Activated CD4-positive, CD25-positive, alpha-beta regulatory T cell treated with anti-CD3 and anti-CD28 coated beads, Interleukin-2, amount 50 U/mL, for 72 hours (primary cell): Measurements from ENCODE around the gene ERCC3.
"Not testable (repeated sequence)": the region's sequence is repeated elsewhere in the genome, so short reads cannot be mapped to it uniquely, and the experiment has no call there.

ENCODE experiments used
- DNase-seq: peaks from one replicate; pipeline ENCODE4 v3.0.0; 2021

Gene ERCC3

DNA sequence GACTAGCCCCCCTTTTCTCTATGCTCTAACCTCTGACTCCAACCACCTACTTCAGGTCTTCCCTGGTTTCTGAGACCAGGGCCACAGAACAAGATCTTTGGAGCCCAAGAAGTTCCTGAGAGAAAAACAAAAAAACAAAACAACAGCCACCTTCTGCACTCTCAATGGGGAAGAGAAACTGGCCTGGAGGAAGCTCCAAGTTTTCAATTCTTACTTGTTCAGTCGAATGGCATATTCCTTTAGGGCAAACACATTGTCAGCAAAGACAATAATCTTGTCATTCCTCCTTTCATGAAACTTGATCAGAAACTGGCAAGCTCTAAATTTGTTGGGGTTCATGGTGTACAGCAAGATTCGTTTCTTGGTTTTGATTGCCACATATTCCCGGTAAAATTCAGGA lies 15.0 kb downstream of the ERCC3 start:
- DNase-seq, result no peak

DNA sequence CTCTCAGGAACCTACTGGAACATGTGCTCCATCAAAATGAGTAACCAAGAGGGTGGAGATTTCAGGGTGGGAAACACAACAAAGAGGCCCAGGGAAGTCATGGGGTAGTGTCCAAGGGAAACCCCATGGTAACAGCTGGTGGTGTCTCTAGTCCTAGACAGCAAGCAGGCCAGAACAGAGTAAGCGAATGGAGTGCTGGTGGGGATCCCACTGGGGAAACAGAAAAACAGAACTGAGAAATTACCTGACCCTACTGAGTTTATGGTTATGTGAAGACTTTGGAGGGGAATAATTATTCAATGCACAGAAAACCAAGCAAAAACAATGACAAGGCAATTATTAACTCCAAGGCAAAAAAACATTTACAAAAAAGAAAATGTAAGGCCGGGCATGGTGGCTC lies 16.9 kb downstream of the ERCC3 start:
- DNase-seq, result no peak

DNA sequence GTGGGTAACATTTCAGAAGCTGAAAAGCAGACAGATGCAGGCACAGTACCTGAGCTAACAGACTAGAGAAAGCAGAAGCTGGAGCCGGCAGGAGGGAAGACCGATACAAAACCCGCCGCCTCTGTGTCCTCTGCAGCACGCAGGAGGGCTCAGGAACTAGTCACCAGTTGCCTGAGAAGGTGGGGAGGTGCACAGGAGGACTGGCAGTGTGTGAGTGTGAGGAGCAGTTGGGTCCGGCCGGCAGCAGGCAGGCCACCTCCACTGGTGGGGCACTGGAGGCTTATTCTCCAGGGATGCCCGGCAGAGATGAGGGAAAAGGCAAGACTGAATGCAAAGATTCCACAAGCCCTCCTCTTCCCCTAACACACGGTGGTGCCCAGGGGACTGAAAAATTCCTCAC lies 18.2 kb downstream of the ERCC3 start:
- DNase-seq, result no peak

DNA sequence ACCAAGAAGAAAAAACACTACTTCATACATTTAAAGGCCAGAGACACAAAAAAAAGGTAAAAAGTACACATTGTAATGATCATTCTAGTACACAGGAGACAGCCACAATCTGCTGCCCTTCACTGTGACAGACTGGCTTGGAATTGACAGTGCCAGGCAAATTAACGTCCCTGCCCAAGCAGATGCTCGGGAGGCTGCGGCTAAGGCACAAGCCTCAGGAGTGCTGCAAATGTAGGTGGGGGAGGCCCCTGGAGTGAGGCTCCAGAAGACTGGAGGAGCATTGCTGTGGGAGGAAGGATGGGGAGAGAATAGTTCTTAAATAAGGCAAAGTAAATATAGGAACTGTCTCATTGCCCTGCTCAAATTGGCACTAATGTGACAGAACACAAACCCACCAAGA lies 18.6 kb downstream of the ERCC3 start:
- DNase-seq, result no peak

DNA sequence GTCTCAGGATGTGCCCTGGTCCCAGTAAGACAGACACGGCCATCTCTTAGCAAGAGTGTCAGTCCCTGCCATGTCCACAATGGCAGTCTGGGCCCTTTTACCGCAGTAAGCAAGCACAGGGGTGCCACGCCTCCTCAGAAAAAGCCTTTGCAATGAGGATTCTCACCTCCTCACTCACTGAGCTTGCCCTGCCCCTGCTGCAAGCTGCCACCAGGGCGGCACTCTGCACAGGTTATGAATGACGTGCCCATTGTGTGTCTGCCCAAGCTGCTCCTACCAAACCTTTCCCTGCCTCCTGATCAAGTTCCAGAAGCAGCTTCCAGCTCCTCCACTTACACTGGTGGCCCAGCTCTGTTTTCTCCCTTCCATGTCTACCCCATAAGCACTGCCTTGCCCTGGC lies 23.3 kb downstream of the ERCC3 start:
- DNase-seq, result no peak

DNA sequence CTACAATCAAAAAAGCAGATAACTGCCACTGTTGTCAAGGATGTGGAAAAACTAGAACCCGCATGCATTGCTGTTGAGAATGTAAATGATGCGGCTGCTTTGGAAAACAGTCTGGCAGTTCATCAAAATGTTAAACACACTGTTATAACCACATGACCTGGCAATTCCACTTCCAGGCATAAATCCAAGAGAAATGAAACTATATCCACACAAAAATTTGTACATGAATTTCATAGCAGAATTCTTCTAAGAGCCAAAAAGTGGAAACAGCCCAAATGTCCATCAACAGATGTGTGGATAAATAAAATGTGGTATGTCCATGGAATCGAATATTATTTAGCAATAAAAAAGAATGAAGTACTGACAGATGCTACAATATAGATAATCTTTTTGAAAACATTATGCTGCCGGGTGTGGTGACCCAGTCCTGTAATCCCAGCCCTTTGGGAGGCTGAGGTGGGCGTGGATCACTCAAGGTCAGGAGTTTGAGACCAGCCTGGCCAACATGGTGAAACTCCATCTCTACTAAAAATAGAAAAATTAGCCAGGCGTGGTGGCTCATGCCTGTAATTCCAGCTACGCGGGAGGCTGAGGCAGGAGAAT lies 32.0 kb downstream of the ERCC3 start:
- DNase-seq, result no peak

- DNase-seq, result no peak
Observed at GRCh38 chr2:127259355-127259754, 34.6 kb downstream of the ERCC3 start.

DNA sequence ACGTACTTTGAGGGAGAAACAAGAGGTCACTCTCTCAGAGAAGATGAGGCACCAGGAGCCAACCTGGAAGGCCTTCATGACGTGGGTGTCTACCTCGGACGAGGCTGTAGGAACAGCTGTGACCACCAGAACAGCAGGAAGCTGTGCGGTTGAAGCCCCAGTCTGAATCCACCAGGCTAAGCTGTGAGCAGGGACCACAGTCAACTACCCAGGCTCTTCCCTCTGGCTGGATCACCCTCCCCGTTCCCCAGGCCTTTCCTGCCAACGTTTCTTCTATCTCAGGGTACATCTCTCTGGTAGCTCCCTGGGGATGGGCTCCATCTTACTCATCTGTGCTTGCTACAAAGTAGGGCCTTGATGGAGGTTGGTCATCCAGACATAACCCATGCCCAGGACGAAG lies 37.1 kb downstream of the ERCC3 start:
- DNase-seq, result no peak

DNA sequence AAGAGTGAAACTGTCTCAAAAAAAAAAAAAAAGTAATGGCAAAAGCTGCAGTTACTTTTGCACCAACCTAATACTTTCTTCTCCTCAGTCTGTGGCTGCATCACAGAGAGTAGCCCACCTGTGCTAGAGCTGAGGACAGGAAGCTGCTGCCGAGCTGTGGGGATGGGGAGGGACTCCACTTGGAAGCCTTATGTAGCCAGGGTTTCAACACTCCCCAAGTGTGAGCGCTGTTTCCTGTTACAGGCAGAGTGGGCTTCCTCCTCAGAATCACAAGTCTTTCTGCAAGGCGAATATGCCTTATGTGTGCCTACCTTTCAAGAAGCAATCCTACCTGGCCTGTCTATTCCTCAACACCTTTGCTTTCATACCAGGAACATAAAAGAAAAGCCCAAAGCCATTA lies 37.6 kb downstream of the ERCC3 start:
- DNase-seq, result no peak

DNA sequence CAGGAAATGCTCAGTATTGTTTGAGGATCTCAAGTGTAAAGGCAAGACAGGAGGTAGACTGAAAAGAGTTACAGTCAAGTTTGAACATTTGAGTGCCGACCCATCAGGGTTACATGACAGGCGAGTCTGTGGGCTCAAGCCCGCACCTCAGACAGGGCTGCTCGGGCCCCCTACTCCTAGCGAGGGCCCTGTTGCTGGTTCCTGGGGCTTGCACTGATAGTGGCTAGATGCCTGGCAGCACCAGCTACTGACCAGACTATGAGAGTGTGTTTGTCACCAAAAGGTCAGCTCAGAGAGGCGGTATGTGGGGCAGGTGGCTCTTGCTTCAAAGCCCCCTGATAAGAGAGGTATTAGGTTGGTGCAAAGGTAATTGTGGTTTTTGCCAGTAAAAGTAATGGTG lies 38.2 kb downstream of the ERCC3 start:
- DNase-seq, result no peak

GRCh38 chr2:127255146-127255545 lies 38.8 kb downstream of the ERCC3 start:
- DNase-seq, result no peak

- DNase-seq, result no peak
Observed at GRCh38 chr2:127254386-127254981, 39.5 kb downstream of the ERCC3 start.

- DNase-seq, result not testable (repeated sequence)
Observed at GRCh38 chr2:127241184-127241583, 52.8 kb downstream of the ERCC3 start.

DNA sequence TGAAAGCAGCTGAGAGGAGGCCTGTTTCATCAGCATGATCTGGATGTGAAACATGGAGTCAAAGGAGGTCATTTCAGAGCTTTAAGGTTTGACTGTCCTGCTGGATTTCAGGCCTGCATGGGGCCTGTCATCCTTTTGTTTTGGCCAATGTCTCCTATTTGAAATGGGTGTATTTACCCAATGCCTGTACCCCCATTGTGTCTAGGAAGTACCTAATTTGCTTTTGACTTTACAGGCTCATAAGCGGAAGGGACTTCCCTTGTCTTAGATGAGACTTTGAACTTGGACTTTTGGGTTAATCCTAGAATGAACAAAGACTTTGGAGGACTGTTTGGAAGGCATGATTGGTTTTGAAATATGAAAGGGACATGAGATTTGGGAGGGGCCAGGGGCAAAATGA lies 54.5 kb downstream of the ERCC3 start:
- no peak for DNase-seq

GRCh38 chr2:127237768-127238167 lies 56.2 kb downstream of the ERCC3 start:
- not testable (repeated sequence) for DNase-seq

GRCh38 chr2:127235082-127235702 lies 58.8 kb downstream of the ERCC3 start:
- DNase-seq, result no peak

GRCh38 chr2:127233710-127234109 lies 60.2 kb downstream of the ERCC3 start:
- DNase-seq, result no peak

DNA sequence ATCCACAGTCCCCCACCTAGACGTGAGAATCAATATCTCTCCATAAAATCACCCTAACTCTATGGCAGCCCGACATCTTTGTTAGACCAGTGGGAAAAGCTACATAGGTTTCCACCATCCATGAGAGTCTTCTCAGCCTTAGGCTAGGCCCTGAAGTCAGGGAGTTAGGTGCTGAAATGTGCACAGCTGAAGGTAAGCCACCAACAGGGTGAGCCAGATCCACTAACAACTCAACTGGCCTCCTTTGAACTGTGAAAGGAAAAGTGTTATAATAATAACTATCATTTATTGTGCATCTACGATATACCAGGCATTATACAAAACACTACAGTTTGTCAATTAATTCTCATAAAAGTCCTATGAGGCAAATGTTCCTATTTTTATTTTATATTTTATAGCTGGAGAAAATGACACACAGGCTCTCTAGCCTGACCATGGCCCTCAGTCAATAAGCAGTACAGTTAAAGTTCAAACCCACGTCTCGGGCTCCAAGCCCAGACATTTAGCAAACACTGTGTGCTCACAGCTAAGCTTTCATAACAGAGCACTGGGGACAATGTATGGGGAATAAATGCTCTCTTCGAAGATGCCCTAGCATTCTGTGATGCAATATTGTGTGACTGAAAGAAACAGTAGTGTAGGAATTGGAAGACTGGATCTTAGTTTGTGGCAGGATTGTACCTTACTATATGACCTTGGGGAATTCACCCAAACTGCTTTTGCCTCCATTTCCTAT lies 62.6 kb downstream of the ERCC3 start:
- no peak for DNase-seq

- no peak for DNase-seq
Observed at GRCh38 chr2:127229555-127229954, 64.4 kb downstream of the ERCC3 start.

DNA sequence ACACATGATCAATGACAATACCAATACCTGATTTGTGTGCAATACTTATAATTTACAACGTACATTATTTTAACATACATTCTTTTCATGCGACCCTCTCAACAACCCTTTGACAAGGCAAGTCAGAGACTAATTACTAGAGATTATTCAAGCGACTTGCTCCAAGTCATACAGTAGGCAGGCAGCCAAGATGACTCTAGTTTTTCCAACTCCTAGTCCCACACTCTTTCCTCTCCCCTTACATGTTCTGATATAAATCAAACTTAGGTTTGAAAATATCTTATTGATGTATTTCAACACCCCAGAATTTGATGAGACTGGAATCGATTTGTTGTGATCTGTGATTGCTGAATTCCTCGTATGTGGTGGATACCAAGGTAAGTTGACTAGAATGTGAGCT lies 65.8 kb downstream of the ERCC3 start:
- DNase-seq, result no peak

- DNase-seq, result not testable (repeated sequence)
Observed at GRCh38 chr2:127227264-127227660, 66.7 kb downstream of the ERCC3 start.

GRCh38 chr2:127226520-127227263 lies 67.3 kb downstream of the ERCC3 start:
- DNase-seq, result no peak

DNA sequence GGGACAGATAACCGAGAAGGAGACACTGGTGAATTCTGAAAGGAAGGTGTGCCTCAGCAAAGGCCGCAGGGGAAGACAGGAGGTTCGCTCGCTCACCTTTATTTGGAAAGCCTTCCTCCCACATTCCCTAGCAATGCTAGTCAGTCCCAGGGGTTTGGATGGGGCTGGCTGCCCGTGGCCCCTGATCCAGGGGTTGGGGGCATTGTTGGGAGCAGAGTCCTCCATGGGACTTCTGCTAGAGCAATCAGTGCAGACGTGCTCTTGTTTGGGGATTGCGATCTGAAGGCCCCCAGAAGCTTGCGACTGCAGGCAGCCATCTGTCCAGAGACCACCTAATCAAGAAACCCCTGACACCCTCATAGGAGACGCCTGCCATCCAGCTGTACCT lies 67.8 kb downstream of the ERCC3 start:
- DNase-seq, result no peak
